GM18507 (cell line): ENCODE results near the gene TWIST2.

Experiments
- DNase-seq: peaks from one replicate; pipeline ENCODE4 v3.0.0; 2011; ENCODE audit warnings: low read depth; ENCODE audit not compliant: insufficient read length; ENCODE audit errors: extremely low spot score
- FAIRE-seq: peaks from 2 replicates; lab custom pipeline; 2011; peaks lifted over from hg19 to GRCh38; lab: Jason Lieb, UNC

The TWIST2 gene

DNA sequence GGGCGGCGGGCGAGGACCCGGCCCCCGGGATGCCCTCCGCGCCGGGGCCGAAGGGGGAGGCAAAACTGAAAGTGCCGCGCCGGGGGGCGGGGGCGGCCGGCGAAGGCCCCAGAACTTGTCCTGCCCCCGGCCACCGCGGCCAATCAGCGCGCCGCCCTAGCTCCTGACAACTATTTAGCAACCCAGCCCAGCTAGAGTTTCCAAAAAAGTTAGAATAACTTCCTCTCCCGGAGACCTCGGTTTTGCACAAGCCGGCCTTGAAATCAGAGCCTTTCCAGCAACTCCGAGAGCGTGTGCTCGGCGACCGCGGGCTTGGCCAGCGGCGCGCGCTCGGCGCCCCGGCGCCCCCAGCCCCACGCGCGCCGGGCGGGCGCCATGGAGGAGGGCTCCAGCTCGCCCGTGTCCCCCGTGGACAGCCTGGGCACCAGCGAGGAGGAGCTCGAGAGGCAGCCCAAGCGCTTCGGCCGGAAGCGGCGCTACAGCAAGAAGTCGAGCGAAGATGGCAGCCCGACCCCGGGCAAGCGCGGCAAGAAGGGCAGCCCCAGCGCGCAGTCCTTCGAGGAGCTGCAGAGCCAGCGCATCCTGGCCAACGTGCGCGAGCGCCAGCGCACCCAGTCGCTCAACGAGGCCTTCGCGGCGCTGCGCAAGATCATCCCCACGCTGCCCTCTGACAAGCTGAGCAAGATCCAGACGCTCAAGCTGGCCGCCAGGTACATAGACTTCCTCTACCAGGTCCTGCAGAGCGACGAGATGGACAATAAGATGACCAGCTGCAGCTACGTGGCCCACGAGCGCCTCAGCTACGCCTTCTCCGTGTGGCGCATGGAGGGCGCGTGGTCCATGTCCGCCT is at the start of gene TWIST2:
TWIST2 (plus strand) TSS at position 245 of the 850 bp plus-strand sequence; CDS start at position 376, 131 bp downstream.
- no peak for FAIRE-seq

DNA sequence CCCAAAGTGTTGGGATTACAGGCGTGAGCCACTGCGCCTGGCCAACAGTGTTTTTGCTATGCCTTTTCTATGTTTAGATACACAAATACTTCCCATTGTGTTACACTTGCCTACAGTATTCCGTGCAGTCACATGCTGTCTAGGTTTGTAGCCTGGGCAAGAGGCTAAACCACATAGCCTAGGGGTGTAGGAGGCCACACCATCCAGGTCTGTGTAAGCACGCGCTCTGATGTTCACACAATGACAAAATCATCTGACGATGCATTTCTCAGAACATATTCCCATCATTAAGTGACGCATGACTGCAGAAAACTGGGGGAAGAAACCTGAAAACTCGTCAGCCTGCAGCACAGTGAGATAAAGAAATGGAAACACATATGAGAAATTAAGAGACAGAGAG is 46.1 kb upstream of the TWIST2 start:
- FAIRE-seq = no peak

More for the DNA sequence above, at the start of gene TWIST2:
- DNase-seq = no peak

DNA sequence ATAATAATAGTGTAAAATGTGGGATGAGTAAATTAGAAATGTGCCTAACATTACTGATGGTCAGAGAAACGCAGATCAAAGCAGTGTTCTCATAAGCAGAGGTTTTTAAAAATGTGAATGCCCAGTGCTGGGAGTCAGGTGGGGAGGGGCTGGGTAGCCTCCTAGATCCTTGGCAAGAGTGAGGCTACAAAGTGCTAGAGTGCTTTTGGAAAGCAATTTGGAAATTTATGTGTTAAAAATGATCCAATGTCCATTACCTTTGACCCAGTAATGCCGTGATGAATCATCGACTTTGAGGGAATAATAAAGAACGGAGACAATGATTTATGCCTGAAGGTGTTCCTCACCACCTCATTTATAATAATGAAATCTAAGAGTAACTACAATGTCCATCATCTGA is 44.9 kb upstream of the TWIST2 start:
- FAIRE-seq (no peak), DNase-seq (no peak)

More for the DNA sequence above, 46.1 kb upstream of the TWIST2 start:
- DNase-seq = no peak

DNA sequence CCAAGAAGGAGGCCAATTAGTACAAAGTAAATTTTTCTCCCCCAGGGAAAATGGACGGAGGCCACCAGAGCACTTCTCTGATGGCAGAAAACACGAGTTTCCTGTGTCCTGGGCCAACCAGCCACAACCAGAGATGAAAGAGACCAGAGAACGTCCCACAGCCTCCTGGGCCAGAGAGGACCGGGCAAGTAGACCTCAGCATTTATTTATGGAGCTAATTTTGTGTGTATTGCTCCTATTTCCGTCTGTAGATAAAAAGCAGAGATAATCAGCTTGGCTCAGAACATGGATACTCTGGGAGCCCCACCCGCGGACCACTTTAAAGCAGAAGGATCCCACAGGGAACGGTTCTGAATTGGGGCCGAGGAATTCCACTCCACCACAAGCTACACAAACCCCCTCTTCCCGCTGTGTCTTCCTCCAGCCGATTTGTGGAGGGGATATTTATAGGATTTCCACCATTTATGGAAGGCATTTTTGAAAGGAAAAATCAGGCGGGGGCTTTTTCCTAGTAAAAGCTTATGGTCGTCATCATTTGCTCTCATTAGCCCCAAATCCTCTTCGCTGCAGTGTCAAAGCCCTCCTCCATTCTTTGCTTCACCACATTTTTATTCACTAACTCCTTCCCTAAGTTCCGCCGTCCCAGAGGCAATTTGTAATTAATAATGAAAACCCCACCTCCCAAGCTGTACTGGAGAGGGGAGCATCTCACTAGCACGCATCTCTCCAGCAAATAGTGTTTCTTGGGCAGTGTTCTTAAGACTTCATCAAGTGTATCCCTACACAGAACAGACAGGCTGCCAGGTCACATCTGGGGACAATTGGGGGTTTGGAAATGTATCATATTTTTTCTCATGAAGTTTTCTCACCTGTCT is 43.7 kb upstream of the TWIST2 start:
- DNase-seq = no peak
- FAIRE-seq = no peak

DNA sequence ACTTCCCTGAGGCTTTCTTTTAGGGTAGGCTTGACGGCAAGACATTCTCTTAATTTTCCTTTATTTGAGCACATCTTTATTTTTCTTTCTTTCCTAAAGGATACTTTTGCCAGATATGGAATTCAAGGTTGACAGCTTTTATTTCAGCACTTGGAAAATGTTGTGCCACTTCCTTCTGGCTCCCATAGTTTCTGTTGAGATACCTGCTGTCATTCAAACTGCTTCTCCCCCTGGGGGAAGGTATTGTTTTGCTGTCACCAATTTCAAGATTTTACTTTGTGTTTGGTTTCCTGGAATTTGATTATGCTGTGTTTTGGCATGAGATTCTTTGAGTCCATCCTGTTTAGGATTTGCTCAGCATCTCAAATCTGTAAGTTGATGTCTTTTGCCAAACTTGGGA is 39.1 kb upstream of the TWIST2 start:
- DNase-seq (no peak), FAIRE-seq (no peak)

DNA sequence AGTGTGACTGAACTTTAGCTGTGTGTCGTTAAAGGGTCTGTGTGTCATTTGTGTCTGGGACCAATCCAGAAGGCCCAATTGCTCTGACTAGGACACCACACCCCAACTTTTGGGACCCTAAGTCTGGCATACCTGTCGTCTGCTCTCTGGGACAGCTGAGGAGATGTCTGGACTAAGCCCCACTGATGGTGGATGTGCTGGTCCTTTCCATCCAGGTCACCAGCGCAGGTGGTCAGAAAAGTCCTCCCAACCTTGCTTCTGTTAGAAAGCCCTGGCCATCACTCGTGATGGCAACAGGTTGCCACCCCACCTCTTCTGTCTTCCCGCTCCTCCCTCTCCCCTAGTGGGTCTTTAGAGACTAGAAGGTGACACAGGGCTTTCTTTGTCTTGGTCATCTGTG is 37.6 kb upstream of the TWIST2 start:
- FAIRE-seq (no peak), DNase-seq (no peak)

DNA sequence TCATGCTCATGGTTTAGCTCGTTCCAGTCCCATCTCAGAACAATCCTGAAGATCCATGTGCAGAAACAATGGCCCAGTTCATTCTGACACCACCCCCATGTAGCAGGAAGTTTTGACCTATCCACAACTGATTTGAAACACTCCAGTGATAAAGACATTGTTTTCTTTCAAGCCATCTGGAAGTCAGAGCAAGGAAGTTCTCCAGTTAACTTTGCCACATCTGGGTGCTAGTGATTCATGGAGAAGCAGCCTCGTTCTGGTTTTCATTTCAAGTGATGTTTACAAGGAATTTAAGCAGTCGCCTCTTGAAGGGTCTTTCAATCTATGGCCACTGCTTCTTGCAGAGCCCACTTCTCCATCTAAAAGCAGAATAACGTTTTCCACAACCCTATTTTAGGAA is 36.6 kb upstream of the TWIST2 start:
- no peak for FAIRE-seq
- DNase-seq = no peak

DNA sequence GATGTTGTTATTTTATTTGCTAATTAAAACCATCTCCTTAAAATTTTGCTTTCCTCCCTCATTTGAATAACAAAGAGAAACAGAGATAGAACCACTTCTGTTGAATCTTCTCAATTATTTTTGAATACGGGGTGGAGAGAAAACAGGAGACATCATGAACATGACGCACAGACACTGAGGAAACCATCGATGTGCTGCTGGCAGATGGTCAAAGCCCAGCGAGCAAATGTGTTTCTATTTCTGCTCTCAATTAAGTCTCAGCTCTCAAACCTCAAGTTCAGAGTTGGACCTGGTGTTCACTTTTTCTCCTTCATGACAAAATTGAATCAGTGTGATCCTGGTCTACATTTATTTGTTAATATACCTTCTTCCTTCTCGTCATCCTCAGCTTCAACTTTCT is 36.1 kb upstream of the TWIST2 start:
- no peak for DNase-seq
- FAIRE-seq = no peak

DNA sequence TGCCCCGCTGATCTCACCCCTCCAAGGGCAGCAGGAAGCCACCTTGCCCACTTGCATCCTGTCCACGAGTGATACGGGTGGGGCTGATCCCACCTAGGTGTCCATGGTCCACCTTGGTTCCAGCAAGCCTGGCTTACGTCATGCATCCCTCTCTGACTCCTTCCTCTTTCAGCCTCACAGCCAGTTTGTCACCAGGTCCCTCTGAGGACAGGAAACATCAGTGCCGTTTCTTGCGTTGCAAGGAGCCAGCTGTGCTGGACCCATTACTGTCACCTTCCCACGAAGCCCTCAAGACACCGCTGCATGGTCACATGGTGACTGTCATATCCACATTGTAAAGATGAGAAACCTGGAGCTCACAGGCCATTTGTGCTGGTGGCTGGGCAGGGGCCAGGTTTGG is 34.8 kb upstream of the TWIST2 start:
- DNase-seq = no peak
- no peak for FAIRE-seq

DNA sequence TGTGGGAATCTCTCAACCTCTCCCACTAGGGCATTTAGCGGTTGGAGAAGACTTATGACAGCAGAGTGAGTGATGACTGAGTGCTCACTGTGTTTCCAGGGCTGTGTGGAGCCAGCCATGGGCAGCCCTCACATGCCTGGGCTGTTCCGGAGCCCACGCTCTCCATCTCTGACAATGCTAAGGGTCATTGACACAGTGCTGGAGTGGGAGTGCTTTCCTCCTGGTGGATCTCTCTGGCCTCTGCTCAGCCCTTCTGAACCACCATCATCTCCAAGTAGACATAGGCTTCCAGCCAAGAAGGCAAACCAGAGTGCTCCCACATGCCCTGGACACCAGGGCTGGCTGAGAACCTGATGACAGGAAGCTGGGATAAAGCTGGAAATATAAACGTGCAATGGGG is 33.1 kb upstream of the TWIST2 start:
- DNase-seq (no peak), FAIRE-seq (no peak)

DNA sequence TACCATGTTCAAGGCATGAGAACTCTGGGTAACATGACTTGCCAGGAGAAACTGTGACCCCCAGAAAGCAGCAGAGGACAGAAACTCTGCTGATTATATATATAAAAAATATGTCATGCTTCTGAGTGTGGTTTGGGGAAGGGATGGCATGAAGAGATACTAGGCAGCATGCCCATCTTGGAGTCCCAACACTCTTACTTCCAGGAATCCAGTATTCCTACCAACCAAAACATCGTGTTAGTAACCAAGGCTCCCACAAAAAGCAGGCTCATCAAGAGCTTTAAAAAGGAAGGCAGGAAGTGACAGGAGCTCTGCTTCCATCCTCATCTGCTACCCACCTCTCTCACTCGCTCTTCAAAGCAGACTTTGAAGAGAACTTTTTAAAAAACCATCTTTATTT is 31.6 kb upstream of the TWIST2 start:
- no peak for DNase-seq
- no peak for FAIRE-seq

DNA sequence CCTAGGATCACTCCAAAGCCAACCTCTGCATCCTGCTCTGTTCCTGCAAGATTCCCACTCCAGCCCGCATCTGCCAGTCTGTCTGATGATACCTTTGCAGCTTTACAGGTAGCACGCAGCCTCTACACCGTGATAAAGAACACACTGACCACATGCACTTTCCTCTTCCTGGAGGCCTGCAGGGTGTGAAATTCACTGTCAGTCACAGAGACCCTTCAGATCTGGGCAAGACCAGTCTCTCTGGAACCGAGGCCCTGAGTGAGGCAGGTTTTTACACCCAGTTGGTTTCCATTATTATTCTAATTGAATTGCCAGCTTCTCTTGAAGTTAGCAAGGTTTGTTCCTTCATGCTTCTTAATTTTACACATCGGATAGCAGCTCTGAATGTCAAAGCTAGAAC is 30.5 kb upstream of the TWIST2 start:
- no peak for DNase-seq
- FAIRE-seq = no peak

DNA sequence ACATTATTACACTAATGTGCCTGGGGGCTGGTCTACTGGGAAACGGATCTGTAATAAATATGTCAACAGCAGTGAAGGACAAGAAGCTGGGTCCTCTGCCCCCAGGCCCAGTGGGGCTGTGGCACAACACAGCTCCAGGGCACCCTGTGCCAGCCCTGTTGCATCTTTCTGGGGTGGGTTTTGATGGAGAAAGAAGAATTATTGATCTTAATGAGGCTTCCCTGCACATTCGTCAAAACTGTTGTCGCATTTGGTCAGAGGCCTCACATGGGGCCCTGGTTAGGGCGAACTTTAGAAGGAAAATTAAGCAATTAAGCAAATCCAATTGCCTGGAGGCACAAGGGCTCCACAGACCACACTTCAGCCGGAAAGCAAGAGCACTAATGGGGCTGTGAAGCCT is 30.0 kb upstream of the TWIST2 start:
- no peak for FAIRE-seq
- DNase-seq = no peak

DNA sequence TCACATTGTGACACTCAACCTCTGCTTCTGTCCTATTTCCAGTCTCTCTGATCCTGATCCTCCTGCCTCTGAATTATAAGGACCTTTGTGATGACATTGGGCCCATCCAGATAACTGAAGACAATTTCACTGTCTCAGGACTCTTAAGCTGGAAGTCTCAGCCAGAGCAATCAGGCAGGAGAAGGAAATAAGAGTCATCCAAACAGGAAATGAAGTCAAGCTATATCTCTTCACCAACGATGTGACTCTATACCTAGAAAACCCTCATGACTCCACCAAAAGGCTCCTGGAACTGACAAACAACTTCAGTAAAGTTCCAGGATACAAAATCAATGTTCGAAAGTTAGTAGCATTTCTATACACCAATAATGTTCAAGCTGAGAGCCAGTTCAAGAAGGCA is 29.3 kb upstream of the TWIST2 start:
- FAIRE-seq (no peak), DNase-seq (no peak)

DNA sequence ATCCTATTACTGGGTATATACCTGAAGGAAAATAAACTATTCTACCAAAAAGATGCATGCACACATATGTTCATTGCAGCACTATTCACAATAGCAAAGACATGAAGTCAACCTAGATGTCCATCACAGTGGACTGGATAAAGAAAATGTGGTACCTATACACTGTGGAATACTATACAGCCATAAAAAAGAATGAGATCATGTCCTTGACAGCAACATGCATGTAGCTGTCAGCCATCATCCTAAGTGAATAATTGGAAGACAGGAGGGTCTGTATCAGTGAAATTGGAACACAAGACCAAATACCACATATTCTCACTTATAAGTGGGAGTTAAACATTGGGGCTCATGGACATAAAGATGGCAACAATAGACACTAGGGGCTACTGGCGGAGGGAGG is 27.7 kb upstream of the TWIST2 start:
- no peak for FAIRE-seq
- DNase-seq = no peak

DNA sequence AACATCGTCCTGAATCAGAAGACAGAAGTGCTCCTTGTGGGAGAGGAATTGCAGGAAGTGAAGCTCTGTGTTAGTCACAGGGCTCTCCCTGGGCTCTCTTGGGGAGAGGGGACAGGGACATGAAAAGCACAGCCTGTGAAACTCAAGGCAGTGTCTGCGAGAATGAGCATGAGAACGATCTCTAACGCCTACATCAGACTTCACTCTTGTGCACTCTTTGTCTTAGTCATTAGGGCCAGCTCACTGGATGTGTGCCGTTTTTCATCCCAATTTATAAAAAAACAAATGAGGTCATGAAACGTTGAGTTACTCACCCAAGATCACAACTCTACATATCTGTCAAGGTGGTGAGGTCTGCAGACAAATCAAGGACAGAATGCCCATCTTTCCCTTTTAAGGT is 27.0 kb upstream of the TWIST2 start:
- DNase-seq = no peak
- no peak for FAIRE-seq

DNA sequence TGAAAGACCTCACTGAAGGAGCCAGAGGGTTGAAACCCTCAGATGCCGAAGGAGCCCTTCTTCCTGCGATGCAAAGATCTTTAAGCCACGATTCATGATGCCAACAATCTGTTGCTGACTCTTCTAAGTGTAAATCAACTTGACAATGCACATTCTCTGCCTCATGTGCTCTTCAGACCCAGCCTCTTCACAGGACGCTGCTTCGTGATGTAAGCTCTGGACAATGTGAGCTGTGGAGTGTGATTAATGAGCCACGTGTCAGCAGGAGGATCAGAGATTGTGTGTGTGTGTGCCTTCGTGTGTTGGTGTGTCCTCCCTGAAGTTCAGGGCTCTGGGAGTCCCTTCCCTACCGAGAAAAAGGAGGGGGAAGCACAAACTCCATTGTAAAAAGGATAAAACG is 26.5 kb upstream of the TWIST2 start:
- no peak for FAIRE-seq
- DNase-seq = no peak

DNA sequence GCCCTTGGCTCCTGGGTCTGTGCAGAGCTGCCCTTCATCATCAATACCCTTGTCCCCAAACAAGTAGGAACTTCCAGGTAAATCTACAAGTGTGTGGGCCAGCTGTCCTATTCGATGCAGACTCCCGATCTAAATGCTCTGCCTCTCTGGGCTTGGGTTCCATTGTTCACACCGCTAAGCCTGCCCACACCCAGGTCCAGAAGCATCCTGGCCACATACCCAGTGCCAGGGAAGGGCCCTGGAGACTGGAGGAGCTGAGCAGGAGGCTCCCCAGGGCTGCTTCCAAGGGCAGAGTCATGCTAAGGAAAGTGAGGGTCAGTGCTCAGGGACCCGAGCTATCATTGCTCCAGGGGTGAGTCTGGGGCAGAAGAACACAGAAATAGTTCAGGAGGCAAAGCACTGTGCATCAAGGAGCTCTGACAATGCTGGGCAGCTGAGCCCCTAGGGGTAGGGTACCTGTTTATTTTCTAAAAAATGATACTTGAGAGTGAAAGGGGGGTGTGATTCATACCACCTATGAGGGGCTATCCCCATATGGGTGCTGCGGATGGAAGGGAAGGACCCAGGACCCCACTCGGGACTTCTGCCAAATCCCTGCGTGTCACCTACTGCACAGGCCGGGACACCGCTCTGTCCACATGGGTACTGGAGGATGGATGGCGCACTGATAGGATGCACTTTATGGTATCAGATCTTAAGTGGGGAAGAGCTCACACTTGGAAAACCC is 25.8 kb upstream of the TWIST2 start:
- FAIRE-seq (no peak), DNase-seq (no peak)

DNA sequence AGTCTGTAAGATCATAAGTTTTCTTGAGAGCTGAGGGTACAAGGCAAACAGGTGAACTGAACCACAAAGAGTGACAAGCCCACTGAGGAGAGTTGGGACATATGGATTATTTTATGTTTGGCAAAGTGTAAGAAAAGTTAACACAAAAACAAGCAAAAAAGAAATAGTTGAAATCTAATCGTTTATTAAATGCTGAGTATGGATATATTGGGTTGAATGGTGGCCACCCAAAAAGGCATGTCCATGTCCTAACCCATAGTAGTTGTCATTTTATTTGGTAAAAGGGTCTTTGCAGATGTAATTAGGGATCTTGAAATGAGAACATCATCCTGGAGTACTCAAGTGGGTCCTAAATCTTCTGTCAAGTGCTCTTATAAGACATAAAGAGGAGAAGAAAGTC is 24.9 kb upstream of the TWIST2 start:
- FAIRE-seq (no peak), DNase-seq (no peak)

DNA sequence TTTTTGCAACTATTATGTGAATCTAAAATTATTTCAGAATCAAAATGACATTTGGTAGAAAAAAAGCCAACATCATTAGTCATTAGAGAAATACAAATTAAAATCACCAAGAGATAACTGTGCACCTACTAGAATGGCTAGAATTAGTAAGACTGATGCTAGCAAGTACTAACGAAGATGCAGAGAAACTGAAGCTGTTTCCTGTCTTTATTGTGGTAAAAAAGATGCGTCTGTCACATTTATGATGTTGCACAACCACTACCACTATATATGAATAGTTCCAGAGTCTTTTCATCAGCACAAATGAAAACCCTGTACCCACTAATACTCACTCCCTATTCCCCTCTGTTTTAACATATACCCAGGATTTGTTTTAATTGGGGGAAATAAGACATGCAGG is 16.7 kb upstream of the TWIST2 start:
- no peak for FAIRE-seq

More for the DNA sequence above, 16.7 kb upstream of the TWIST2 start:
- DNase-seq = no peak
